HCT116 (cell line): ENCODE data around the gene FSTL4. TPM values are rescaled to one million over a fixed set of nuclear protein-coding genes. Genes with fewer than 3 reads are reported as not detected.
"Not testable (repeated sequence)": the region's sequence is repeated elsewhere in the genome, so short reads cannot be mapped to it uniquely, and the experiment has no call there.

Experiments
- ATAC-seq: fragments of 200-7000 bp; cut with Tn5 transposase; 2 replicates; pipeline ENCODE4 v1.9.1; 2020; ENCODE audit warnings: mild to moderate bottlenecking, moderate library complexity
- BruUV-seq: library from RNA; stranded (reverse); fragments of 400-500 nt; replicated peaks from 2 replicates; lab custom pipeline; 2021; lab: Mats Ljungman, UMichigan
- CTCF ChIA-PET: fragments of 300-600 bp; sonication (Branson Sonifier 250); formaldehyde crosslinking; loops from one replicate; lab custom pipeline; 2021; ENCODE audit warnings: antibody characterized with exemption; lab: Charles Lee
- POLR2A ChIA-PET: fragments of 300-600, 350-600 bp; sonication (Branson Sonifier 250); formaldehyde crosslinking; loops from one replicate; lab custom pipeline; 2021; ENCODE audit warnings: antibody characterized with exemption; lab: Charles Lee
- RAD21 ChIA-PET, 2 experiments: fragments of 300-600 bp; sonication (Branson Sonifier 250); formaldehyde crosslinking; loops; one replicate each; lab custom pipeline; 2023; ENCODE audit warnings: low total read pairs in 2 of 2; ENCODE audit not compliant: uncharacterized antibody in 2 of 2, unreplicated experiment in 2 of 2, low non-redundant PET in 1 of 2; lab: Charles Lee
- DNase-seq: peaks from one replicate; pipeline ENCODE4 v3.0.0-alpha.2; 2010; ENCODE audit warnings: low read depth, low spot score
- H2AFZ ChIP-seq: fragments of 200-600 bp; shearing (Covaris generic), sonication (generic); 2 replicates; pipeline ENCODE4 v1.6.1; 2017; ENCODE audit warnings: low read depth, mixed run types, mixed read lengths, antibody characterized with exemption, low read length; ENCODE audit not compliant: poor library complexity, severe bottlenecking
- H3K27ac ChIP-seq: 2 replicates; pipeline ENCODE4 v1.5.1; 2012; ENCODE audit warnings: low read depth, low read length
- H3K27me3 ChIP-seq: fragments of 200-600 bp; sonication (generic); 2 replicates; pipeline ENCODE4 v1.6.1; 2016; ENCODE audit warnings: mixed run types, low read length, mixed read lengths; ENCODE audit not compliant: insufficient read depth
- H3K36me3 ChIP-seq, 2 experiments: fragments of 200-500 bp in 1 of 2; fragments of 200-600 bp in 1 of 2; sonication (Bioruptor generic) in 1 of 2; sonication (generic) in 1 of 2; 2 replicates each; pipeline versions ENCODE4 v1.5.1 to v1.6.1; 2014 to 2016; ENCODE audit warnings: low read length in 2 of 2, inconsistent platforms in 1 of 2, mixed read lengths in 1 of 2, mixed run types in 1 of 2; ENCODE audit not compliant: insufficient read depth in 2 of 2, control insufficient read depth in 1 of 2
- H3K4me1 ChIP-seq, 2 experiments: fragments of 200-600 bp in 1 of 2; sonication (generic) in 1 of 2; 2 replicates each; pipeline versions ENCODE4 v1.5.1 to v1.6.1; 2012 to 2017; ENCODE audit warnings: low read length in 2 of 2, inconsistent platforms in 1 of 2, mild to moderate bottlenecking in 1 of 2, mixed read lengths in 1 of 2, mixed run types in 1 of 2, moderate library complexity in 1 of 2; ENCODE audit not compliant: insufficient read depth in 2 of 2, control insufficient read depth in 1 of 2
- H3K4me2 ChIP-seq: fragments of 200-600 bp; sonication (generic); 2 replicates; pipeline ENCODE4 v1.6.1; 2017; ENCODE audit warnings: mixed run types, low read length, mixed read lengths
- H3K4me3 ChIP-seq, 2 experiments: fragments of 200-600 bp in 1 of 2; sonication (generic) in 1 of 2; replicated peaks in 1 of 2; 2 replicates each; pipeline ENCODE4 v1.5.1; 2011 to 2016; ENCODE audit warnings: low read length in 2 of 2, control low read depth in 1 of 2, low read depth in 1 of 2, mild to moderate bottlenecking in 1 of 2, mixed read lengths in 1 of 2, mixed run types in 1 of 2
- H3K79me2 ChIP-seq: fragments of 200-600 bp; sonication (generic); 2 replicates; pipeline ENCODE4 v1.6.1; 2017; ENCODE audit warnings: mild to moderate bottlenecking, mixed run types, low read length, moderate library complexity, mixed read lengths; ENCODE audit not compliant: insufficient read depth
- H3K9ac ChIP-seq: fragments of 200-600 bp; sonication (generic); 2 replicates; pipeline ENCODE4 v1.6.1; 2016; ENCODE audit warnings: low read length, mixed read lengths
- H3K9me2 ChIP-seq: fragments of 200-600 bp; sonication (generic), shearing (Covaris generic); 2 replicates; pipeline ENCODE4 v1.6.1; 2017; ENCODE audit warnings: mixed run types, mild to moderate bottlenecking, moderate library complexity; ENCODE audit not compliant: insufficient read depth
- H3K9me3 ChIP-seq, 2 experiments: fragments of 200-500 bp in 1 of 2; fragments of 200-600 bp in 1 of 2; sonication (Bioruptor generic) in 1 of 2; sonication (generic) in 1 of 2; 2 replicates each; pipeline ENCODE4 v1.6.1; 2014 to 2017; ENCODE audit warnings: low read length in 2 of 2, mixed read lengths in 2 of 2, inconsistent platforms in 1 of 2, low read depth in 1 of 2, mild to moderate bottlenecking in 1 of 2, mixed run types in 1 of 2, moderate library complexity in 1 of 2; ENCODE audit not compliant: control insufficient read depth in 1 of 2, insufficient read depth in 1 of 2
- H4K20me1 ChIP-seq: fragments of 200-600 bp; sonication (generic), shearing (Covaris generic); 2 replicates; pipeline ENCODE4 v1.6.1; 2017; ENCODE audit warnings: mixed run types, mild to moderate bottlenecking, moderate library complexity; ENCODE audit not compliant: insufficient read depth
- FOSL1 ChIP-seq: IDR thresholded peaks from 2 replicates; pipeline ENCODE4 v1.6.1; 2012; ENCODE audit warnings: low read depth
- MAX ChIP-seq: IDR thresholded peaks from 2 replicates; pipeline ENCODE4 v1.6.1; 2012
- POLR2AphosphoS5 ChIP-seq: IDR thresholded peaks from 2 replicates; pipeline ENCODE4 v1.6.1; 2011; ENCODE audit warnings: mild to moderate bottlenecking, low read depth, low read length, moderate library complexity
- RAD21 ChIP-seq: IDR thresholded peaks from 2 replicates; pipeline ENCODE4 v1.6.1; 2012; ENCODE audit warnings: low read depth, mild to moderate bottlenecking
- intact Hi-C: fragments of 100-400 bp; cut with micrococcal nuclease; formaldehyde crosslinking; loops from 2 replicates; pipeline ENCODE4 v1.10.0; 2022
- total RNA-seq: library from RNA; stranded (reverse); gene quantifications from one replicate; pipeline ENCODE4 v1.2.1, GENCODE V29; 2021; ENCODE audit not compliant: unreplicated experiment

Gene FSTL4
- total RNA-seq, 1 experiment from 2014 or later: 0.37 TPM

GRCh38 chr5:133538718-133539117 lies 73.6 kb downstream of the FSTL4 start:
- DNase-seq: no peak
- POLR2A ChIA-PET: no interaction called here
- Histone ChIP-seq H3K9me2 (no peaks in the 10 kb centered on the region), H3K27me3 (peaks cover 48% of the 10 kb centered on the region), H4K20me1 (no peaks in the 10 kb centered on the region), H3K9ac (no peak overlapping the region), H3K79me2 (no peaks in the 10 kb centered on the region), H3K27ac (no peak overlapping the region), H3K4me2 (no peak overlapping the region), H3K4me1 (no peaks in the 10 kb centered on the region), H2AFZ (no peak overlapping the region), H3K9me3 (no peaks in the 10 kb centered on the region), H3K36me3 (no peaks in the 10 kb centered on the region), H3K4me3 (no peak overlapping the region)
- no peak for TF ChIP-seq FOSL1
- no peak for TF ChIP-seq MAX
- TF ChIP-seq POLR2AphosphoS5: no peak
- TF ChIP-seq RAD21: no peak
- CTCF ChIA-PET: no interaction called here
- no peak for ATAC-seq
- RAD21 ChIA-PET: no interaction called here
- intact Hi-C loops: no loop called here
- no TSS peak for BruUV-seq

- ATAC-seq, RAD21 ChIA-PET, POLR2A ChIA-PET: not testable (repeated sequence)
Observed at GRCh38 chr5:133535241-133535929, 77.0 kb downstream of the FSTL4 start.

More at GRCh38 chr5:133535241-133535929, 77.0 kb downstream of the FSTL4 start:
- BruUV-seq, H3K4me3 ChIP-seq, H3K27ac ChIP-seq, H3K4me2 ChIP-seq, H3K9ac ChIP-seq, intact Hi-C loops, H3K9me3 ChIP-seq, H2AFZ ChIP-seq, H3K36me3 ChIP-seq, H3K79me2 ChIP-seq, H3K9me2 ChIP-seq, CTCF ChIA-PET, DNase-seq, H3K4me1 ChIP-seq, H4K20me1 ChIP-seq: not testable (repeated sequence)
- peaks cover 32% of the 10 kb centered on the region for H3K27me3 ChIP-seq
